Measurements from ENCODE around the gene PPP1R9A. TPM values are rescaled to one million over a fixed set of nuclear protein-coding genes. Genes with fewer than 3 reads are reported as not detected.

The PPP1R9A gene
- total RNA-seq, 1 donor from 2014 or later = 4.6 TPM

GRCh38 chr7:95169678-95170077, 262.3 kb downstream of the PPP1R9A start:
- no peak for DNase-seq (ENCODE audit: extremely low read depth, low read depth, low spot score)

GRCh38 chr7:95172420-95172819, 265.0 kb downstream of the PPP1R9A start:
- DNase-seq (ENCODE audit: extremely low read depth, low read depth, low spot score) = no peak

- DNase-seq (ENCODE audit: extremely low read depth, low read depth, low spot score) = no peak
Measured at GRCh38 chr7:95190515-95190914, 283.1 kb downstream of the PPP1R9A start.

- no peak for DNase-seq (ENCODE audit: extremely low read depth, low read depth, low spot score)
Measured at GRCh38 chr7:95191795-95192194, 284.4 kb downstream of the PPP1R9A start.

GRCh38 chr7:95198863-95199262, 291.5 kb downstream of the PPP1R9A start:
- DNase-seq (ENCODE audit: extremely low read depth, low read depth, low spot score) = no peak

DNA sequence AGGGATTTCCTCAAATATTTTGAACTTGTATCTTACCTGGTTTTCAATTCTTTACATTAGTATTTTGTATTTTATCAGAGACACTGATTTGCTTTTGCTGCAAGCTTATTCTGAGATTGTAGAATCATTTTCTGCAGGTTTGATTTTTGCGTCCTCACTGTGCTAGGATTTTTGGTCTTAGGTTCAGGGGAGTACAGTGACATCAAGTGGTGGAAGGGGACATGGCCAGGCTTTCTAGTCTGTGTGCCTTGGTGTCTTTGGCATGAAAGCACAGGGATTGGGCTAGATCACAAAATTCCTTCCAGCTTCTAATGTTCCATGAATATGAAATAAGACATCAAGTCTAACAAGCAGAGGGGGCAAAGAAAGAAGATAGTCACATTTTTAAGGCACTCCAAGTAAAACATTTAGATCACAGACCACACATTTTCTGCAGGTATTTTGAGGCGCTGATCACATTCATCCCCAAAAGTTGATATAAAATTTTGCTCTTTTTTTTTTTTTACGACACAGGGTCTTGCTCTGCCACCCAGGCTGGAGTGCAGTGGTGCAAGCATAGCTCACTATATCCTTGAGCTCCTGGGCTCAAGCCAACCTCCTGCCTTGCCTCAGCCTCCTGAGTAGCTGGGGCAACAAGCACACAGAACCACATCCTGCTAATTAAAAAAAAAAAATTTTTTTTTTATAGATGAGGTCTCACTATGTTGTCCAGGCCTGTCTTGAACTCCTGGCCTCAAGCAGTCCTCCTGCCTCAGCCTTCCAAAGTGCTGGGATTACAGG, 292.6 kb downstream of the PPP1R9A start:
- DNase-seq (ENCODE audit: extremely low read depth, low read depth, low spot score) = peak; percentile 42

DNA sequence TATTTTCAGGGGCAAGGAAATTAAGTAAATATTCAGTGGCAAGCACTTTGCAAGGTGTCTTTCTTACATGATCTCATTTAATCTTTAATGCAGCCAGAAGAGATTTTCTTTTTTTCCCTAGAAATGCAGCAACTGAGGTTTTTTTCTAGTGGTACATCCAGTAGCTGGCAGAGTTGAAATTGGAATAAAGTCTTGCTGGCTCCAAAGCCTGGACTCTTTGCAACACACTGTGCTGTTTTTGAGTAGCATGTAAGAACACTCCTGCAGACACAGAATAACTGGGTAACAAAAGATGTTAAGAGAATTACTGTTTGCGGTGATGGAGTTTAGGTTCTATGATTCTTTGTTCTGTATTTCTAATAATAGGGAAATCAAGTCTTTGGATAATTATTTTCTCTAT, 293.3 kb downstream of the PPP1R9A start:
- DNase-seq (ENCODE audit: extremely low read depth, low read depth, low spot score) = no peak

DNA sequence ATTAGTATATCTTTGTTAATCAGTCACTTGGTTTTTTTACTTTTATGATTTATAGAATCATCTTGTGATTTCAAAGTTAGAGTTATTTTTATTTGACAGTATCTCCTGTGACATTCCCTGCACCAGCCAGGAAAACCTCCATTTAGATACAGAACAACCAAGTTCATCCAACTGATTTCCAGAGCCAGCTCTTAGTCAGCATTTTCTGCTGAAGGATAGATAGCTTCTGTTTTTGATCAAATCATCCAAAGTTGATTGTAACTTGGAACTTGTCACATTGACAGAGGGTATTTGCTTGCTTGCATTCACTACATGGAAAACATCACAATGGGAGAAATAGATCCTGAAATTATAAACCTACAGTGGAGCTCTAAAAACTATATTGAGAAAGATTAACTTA, 294.3 kb downstream of the PPP1R9A start:
- no peak for DNase-seq (ENCODE audit: extremely low read depth, low read depth, low spot score)

- DNase-seq (ENCODE audit: extremely low read depth, low read depth, low spot score) = no peak
Measured at GRCh38 chr7:95204618-95205017, 297.2 kb downstream of the PPP1R9A start.

DNA sequence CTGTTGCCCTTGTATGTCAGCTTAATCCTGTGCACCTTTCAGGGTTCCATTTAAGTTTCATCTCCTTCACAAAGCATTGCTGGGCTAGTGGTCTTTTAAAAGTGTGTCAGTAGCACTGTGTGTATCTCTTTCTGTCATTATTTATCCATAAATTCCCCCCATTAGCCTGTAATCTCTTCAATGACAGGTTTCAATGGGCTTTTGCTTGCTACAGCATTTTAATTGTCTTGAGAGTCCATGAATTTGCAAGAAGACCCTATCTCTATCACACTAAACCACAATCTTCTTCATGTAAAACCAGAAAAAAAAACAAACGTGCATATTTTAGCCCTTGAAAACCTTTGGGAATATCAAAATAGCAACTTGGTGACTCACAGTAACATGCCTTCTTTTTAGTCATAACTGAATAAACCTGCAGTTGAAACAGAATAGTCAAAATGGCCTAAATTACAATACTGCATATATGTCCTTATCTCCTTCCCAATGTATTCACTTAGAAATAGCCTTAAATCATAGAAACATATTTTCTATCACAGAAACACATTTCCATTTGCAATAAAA, 298.4 kb downstream of the PPP1R9A start:
- DNase-seq (ENCODE audit: extremely low read depth, low read depth, low spot score) = no peak

DNA sequence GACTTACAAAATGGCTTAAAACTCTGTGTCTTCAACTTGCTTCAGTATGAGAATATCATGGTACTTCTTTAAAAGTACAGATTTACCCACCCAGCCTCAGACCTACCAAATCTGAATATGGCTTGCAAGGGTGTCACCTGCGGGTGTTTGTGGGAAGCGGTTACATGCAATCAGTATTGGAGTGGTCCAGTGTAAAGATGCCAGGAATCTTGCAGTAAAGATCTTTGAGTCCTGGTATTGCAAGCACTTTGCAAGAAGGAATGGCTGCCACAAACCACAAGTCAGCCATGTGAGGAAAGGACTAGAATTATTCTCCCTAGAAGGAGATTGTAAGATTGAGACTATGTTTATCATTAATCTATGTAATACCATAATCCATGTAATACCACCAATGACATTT, 301.9 kb downstream of the PPP1R9A start:
- DNase-seq (ENCODE audit: extremely low read depth, low read depth, low spot score) = no peak

GRCh38 chr7:95209788-95210187, 302.4 kb downstream of the PPP1R9A start:
- no peak for DNase-seq (ENCODE audit: extremely low read depth, low read depth, low spot score)

GRCh38 chr7:95213148-95213547, 305.8 kb downstream of the PPP1R9A start:
- no peak for DNase-seq (ENCODE audit: extremely low read depth, low read depth, low spot score)

- DNase-seq (ENCODE audit: extremely low read depth, low read depth, low spot score) = no peak
Measured at GRCh38 chr7:95213809-95214492, 306.6 kb downstream of the PPP1R9A start.

- no peak for DNase-seq (ENCODE audit: extremely low read depth, low read depth, low spot score)
Measured at GRCh38 chr7:95219721-95220120, 312.3 kb downstream of the PPP1R9A start.

DNA sequence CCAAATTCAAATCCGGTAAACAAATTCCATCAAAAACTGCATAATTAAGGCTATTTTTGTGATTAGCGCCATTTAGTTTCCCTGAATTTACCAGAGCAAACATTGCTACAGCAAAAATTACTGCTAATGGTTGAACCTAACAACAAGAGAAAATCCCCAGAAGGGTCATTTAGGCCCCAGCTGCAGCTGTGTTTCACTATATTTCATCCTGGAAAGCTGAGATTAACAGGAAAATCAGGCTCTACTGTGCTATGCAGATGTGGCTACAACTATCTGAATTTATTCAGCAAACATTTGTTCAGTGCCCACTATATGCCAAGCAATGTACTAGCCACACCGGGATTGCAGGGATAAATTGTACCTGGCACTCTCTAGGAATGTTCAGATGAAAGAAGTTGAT, 312.9 kb downstream of the PPP1R9A start:
- no peak for DNase-seq (ENCODE audit: extremely low read depth, low read depth, low spot score)

DNA sequence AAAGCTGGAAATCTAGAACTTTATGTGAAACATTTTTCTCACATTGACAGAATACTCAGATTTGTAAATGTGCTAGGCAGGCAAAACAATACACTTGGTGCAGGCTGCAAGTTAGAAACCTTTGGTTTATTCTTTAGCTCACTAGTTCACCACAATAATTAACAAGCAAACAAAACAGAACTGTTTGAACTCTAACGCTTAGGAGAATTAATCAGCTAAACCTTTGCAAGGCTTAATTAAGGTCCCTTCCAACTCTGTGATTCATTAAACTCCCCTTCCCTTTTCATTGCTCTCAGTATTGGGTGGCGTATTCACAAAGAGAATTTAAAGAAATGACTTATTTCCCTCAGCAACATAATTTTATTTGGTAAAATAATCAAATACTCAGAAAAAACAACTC, 317.9 kb downstream of the PPP1R9A start:
- no peak for DNase-seq (ENCODE audit: extremely low read depth, low read depth, low spot score)

GRCh38 chr7:95229301-95229700, 321.9 kb downstream of the PPP1R9A start:
- no peak for DNase-seq (ENCODE audit: extremely low read depth, low read depth, low spot score)

DNA sequence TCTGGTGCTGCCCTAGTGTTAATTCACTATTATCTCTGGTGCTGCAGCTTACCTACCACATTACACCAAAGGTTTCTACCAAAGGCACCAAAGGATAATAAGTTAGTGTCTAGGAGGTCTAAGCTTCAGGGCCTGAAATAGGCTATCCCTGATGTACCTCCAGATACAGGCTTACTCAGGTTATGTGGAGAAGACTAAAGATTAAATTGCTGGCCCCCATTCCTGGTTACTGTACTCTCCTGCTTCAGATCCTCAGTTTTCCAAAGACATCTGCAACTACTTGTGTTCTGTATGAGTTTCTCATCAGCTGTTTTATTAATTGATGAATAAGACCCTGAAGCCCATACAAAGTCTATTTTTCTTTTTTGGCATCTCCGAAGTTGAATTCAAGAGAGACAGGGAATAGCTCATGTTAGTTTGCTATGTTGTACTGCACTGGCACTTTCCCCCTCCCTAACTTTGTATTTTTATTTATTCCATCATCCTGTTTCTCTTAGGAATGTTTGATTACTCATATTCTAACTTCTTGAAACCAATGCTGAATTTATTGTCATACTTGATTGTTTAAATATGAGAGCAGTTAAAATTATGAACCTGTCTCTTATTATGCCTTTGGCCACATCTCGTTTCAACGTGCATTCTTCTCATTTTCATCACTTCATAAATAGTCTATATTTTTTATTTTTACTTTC, 331.0 kb downstream of the PPP1R9A start:
- DNase-seq (ENCODE audit: extremely low read depth, low read depth, low spot score) = no peak

GRCh38 chr7:95240921-95241320, 333.5 kb downstream of the PPP1R9A start:
- DNase-seq (ENCODE audit: extremely low read depth, low read depth, low spot score) = no peak

- no peak for DNase-seq (ENCODE audit: extremely low read depth, low read depth, low spot score)
Measured at GRCh38 chr7:95242266-95242665, 334.9 kb downstream of the PPP1R9A start.
